HEK293T (cell line): ENCODE results near the gene SETD1A.

Experiments used
- CTCF ChIA-PET: fragments of 350-600 bp; formaldehyde crosslinking; extraction: SDS; loops from one replicate; lab custom pipeline; 2021; ENCODE audit warnings: antibody characterized with exemption, inconsistent platforms; lab: Yijun Ruan, JAX
- POLR2A ChIA-PET: fragments of 350-600 bp; formaldehyde crosslinking; extraction: SDS; loops from one replicate; lab custom pipeline; 2020; ENCODE audit warnings: antibody characterized with exemption, inconsistent platforms; lab: Yijun Ruan, JAX
- DNase-seq: peaks from one replicate; pipeline ENCODE4 v3.0.0; 2012; ENCODE audit warnings: mixed read lengths; ENCODE audit errors: extremely low spot score
- ARNT ChIP-seq: fragments of 450-650 bp; IDR thresholded peaks from 2 replicates; pipeline ENCODE4 v1.6.1; 2017; ENCODE audit warnings: mild to moderate bottlenecking
- BHLHE40 ChIP-seq: fragments of 450-650 bp; IDR thresholded peaks from 2 replicates; pipeline ENCODE4 v1.6.1; 2016; ENCODE audit warnings: mild to moderate bottlenecking, moderate library complexity, borderline replicate concordance
- CTBP1 ChIP-seq: fragments of 450-650 bp; IDR thresholded peaks from 2 replicates; pipeline ENCODE4 v1.6.1; 2016; ENCODE audit warnings: borderline replicate concordance
- ELF4 ChIP-seq: fragments of 450-650 bp; IDR thresholded peaks from 2 replicates; pipeline ENCODE4 v1.6.1; 2017; ENCODE audit warnings: antibody characterized with exemption
- FOXA1 ChIP-seq: fragments of 450-650 bp; IDR thresholded peaks from 2 replicates; pipeline ENCODE4 v1.6.1; 2016; ENCODE audit warnings: mild to moderate bottlenecking
- FOXK2 ChIP-seq: fragments of 450-650 bp; IDR thresholded peaks from 2 replicates; pipeline ENCODE4 v1.6.1; 2016; ENCODE audit warnings: mild to moderate bottlenecking
- FOXM1 ChIP-seq: fragments of 450-650 bp; IDR thresholded peaks from 2 replicates; pipeline ENCODE4 v1.6.1; 2017; ENCODE audit warnings: mild to moderate bottlenecking, borderline replicate concordance
- HDGF ChIP-seq: fragments of 450-650 bp; IDR thresholded peaks from 2 replicates; pipeline ENCODE4 v1.6.1; 2017; ENCODE audit warnings: antibody characterized with exemption, borderline replicate concordance
- L3MBTL2 ChIP-seq: fragments of 450-650 bp; conservative IDR thresholded peaks from 2 replicates; pipeline ENCODE4 v1.6.1; 2016; ENCODE audit warnings: mild to moderate bottlenecking
- LEF1 ChIP-seq: fragments of 450-650 bp; IDR thresholded peaks from 2 replicates; pipeline ENCODE4 v1.6.1; 2017; ENCODE audit warnings: mild to moderate bottlenecking, borderline replicate concordance
- NFRKB ChIP-seq: fragments of 450-650 bp; IDR thresholded peaks from 2 replicates; pipeline ENCODE4 v1.6.1; 2016; ENCODE audit warnings: mild to moderate bottlenecking, moderate library complexity
- PKNOX1 ChIP-seq: fragments of 450-650 bp; IDR thresholded peaks from 2 replicates; pipeline ENCODE4 v1.6.1; 2016
- SP1 ChIP-seq: fragments of 450-650 bp; IDR thresholded peaks from 2 replicates; pipeline ENCODE4 v1.6.1; 2017
- SUZ12 ChIP-seq: fragments of 450-650 bp; IDR thresholded peaks from 2 replicates; pipeline ENCODE4 v1.6.1; 2016; ENCODE audit warnings: mild to moderate bottlenecking
- TARDBP ChIP-seq: fragments of 450-650 bp; IDR thresholded peaks from 2 replicates; pipeline ENCODE4 v1.6.1; 2016
- ZNF384 ChIP-seq: fragments of 450-650 bp; IDR thresholded peaks from 2 replicates; pipeline ENCODE4 v1.6.1; 2016

SETD1A gene

GRCh38 chr16:30920891-30921290 is 36.7 kb upstream of the SETD1A start:
- no peak for TF ChIP-seq NFRKB
- no peak for TF ChIP-seq FOXA1
- no peak for TF ChIP-seq L3MBTL2
- no peak for TF ChIP-seq SP1
- TF ChIP-seq BHLHE40 = no peak
- TF ChIP-seq HDGF = no peak
- CTCF ChIA-PET = interaction anchor here (4.8 kb wide), 1 partner anchor 75 kb away, joined by 34 read pairs; no protein-coding TSS in a partner anchor
- POLR2A ChIA-PET = interaction anchor here (1.1 kb wide), 1 partner anchor 76 kb away, joined by 4 read pairs; no protein-coding TSS in a partner anchor
- DNase-seq = no peak

- POLR2A ChIA-PET = no interaction called here
- TF ChIP-seq TARDBP (no peak), CTBP1 (no peak), L3MBTL2 (no peak), ZNF384 (no peak)
- CTCF ChIA-PET = interaction anchor here (0.6 to 4.8 kb wide), 2 partner anchors 47 to 76 kb away, joined by 3 to 34 read pairs; no protein-coding TSS in a partner anchor
- no peak for DNase-seq
These were observed 36.2 kb upstream of the SETD1A start for GRCh38 chr16:30921459-30921747.

- POLR2A ChIA-PET = interaction anchor here (0.6 to 1.0 kb wide), 5 partner anchors 20 to 117 kb away, joined by 3 to 6 read pairs (median 4); no protein-coding TSS in a partner anchor
- no peak for TF ChIP-seq ZNF384
- TF ChIP-seq LEF1 = no peak
- no peak for TF ChIP-seq PKNOX1
- no peak for TF ChIP-seq ARNT
- TF ChIP-seq SUZ12 = no peak
- no peak for TF ChIP-seq CTBP1
- TF ChIP-seq NFRKB = no peak
- 0 out of 2 replicates have a peak, but pooled peaks have one; percentile 68 for TF ChIP-seq HDGF
- no peak for TF ChIP-seq TARDBP
- no peak for TF ChIP-seq ELF4
- TF ChIP-seq L3MBTL2 = peak; percentile 80
- TF ChIP-seq BHLHE40 = no peak
- TF ChIP-seq FOXK2 = no peak
- no peak for TF ChIP-seq FOXA1
- no peak for TF ChIP-seq FOXM1
- DNase-seq = peak; percentile 95
- CTCF ChIA-PET = interaction anchor here (0.6 to 4.8 kb wide), 5 partner anchors 20 to 88 kb away, joined by 3 to 34 read pairs (median 3); no protein-coding TSS in a partner anchor
These were observed 35.7 kb upstream of the SETD1A start for GRCh38 chr16:30921748-30922419.

- no peak for TF ChIP-seq LEF1
- TF ChIP-seq L3MBTL2 = no peak
- peak; percentile 82 for TF ChIP-seq SUZ12
- peak; percentile 12; the same call in 1 of the 2 replicates for TF ChIP-seq HDGF
- no peak for TF ChIP-seq ZNF384
- TF ChIP-seq NFRKB = no peak
- DNase-seq = peak; percentile 97
- ChIA-PET CTCF (interaction anchor here (0.6 to 0.8 kb wide), 3 partner anchors 21 to 89 kb away, joined by 3 to 5 read pairs (median 3); no protein-coding TSS in a partner anchor), POLR2A (interaction anchor here (0.6 to 1.0 kb wide), 5 partner anchors 20 to 117 kb away, joined by 3 to 6 read pairs (median 4); no protein-coding TSS in a partner anchor)
These were observed 35.1 kb upstream of the SETD1A start for GRCh38 chr16:30922420-30922959.

- ChIA-PET CTCF (interaction anchor here (0.6 kb wide), 1 partner anchor 99 kb away, joined by 9 read pairs; no protein-coding TSS in a partner anchor), POLR2A (interaction anchor here (0.7 to 2.8 kb wide), 5 partner anchors 19 to 152 kb away, joined by 3 to 9 read pairs (median 3); partner anchors contain the start of gene CTF1)
- DNase-seq = peak; percentile 98
- TF ChIP-seq ZNF384 = no peak
- TF ChIP-seq L3MBTL2 = peak; percentile 38
- peak; percentile 91 for TF ChIP-seq SUZ12
- TF ChIP-seq HDGF = peak; percentile 28; the same call in 1 of the 2 replicates
These were observed 34.5 kb upstream of the SETD1A start for GRCh38 chr16:30922960-30923535.

GRCh38 chr16:30923554-30924075 is 33.9 kb upstream of the SETD1A start, which contains the start of gene FBXL19:
Gene FBXL19 (plus strand): TSS chr16:30923572. CDS start chr16:30925755, 2,183 bp downstream.
- ChIA-PET POLR2A (interaction anchor here (0.7 to 2.8 kb wide), 6 partner anchors 19 to 175 kb away, joined by 3 to 9 read pairs (median 4); partner anchors contain the start of genes CTF1 and PHKG2), CTCF (interaction anchor here (0.6 kb wide), 1 partner anchor 99 kb away, joined by 9 read pairs; no protein-coding TSS in a partner anchor)
- no peak for TF ChIP-seq TARDBP
- no peak for TF ChIP-seq HDGF
- no peak for TF ChIP-seq SUZ12
- no peak for TF ChIP-seq NFRKB
- no peak for TF ChIP-seq BHLHE40
- TF ChIP-seq FOXM1 = no peak
- TF ChIP-seq L3MBTL2 = no peak
- no peak for TF ChIP-seq CTBP1
- TF ChIP-seq ZNF384 = no peak
- no peak for DNase-seq
